Measurements from ENCODE around the gene TMEM98.

DNA sequence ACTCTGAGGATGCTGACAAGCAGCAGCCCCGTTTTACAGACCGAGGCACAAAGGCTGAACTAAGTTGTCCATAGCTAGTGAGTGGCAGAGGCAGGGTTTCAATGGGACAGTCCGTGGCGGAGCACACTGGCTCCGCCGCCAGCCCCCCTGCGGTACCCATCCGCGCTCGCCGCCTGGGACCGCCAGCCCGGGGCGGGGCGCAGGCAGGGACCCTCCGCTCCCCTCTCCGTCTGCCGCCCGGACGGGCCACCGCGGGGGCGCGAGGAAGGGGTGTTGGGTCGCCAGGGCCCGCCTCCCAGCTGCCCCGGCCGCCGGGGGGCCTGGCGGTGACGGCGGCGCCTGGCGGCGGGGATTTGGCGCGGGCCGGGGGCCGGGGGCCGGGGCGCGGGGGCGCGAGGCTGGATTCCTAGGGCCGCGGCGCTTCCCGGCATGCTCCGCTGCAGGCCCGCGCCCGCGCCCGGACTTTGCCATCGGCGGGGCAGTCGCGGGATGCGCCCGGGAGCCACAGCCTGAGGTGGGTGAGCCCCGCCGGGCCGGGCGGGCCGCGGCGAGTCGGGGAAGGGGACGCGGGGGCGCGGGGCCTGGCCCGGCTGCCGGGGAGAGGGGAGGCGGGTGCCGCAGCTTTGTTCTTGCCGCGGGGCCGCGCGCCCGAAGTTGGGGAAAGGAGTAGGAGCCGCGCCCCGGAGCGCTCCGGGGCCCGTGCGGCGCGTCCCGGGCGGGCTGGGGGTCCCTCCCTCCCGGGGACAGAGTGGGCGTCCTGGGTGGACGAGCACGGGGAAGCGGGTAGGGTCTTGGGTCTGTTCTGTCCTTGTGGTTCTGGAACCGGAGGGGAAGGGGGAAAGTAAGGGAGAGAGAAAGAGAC is at the start of gene TMEM98:
- TF ChIP-seq EZH2phosphoT487 (IDR thresholded peaks at IDR 0.05; ENCODE audit: low read length) (no peak), EZH2 (optimal IDR thresholded peaks at IDR 0.05; ENCODE audit: low read depth, low read length) (no peak)
- TF ChIP-seq, protein P1, sequence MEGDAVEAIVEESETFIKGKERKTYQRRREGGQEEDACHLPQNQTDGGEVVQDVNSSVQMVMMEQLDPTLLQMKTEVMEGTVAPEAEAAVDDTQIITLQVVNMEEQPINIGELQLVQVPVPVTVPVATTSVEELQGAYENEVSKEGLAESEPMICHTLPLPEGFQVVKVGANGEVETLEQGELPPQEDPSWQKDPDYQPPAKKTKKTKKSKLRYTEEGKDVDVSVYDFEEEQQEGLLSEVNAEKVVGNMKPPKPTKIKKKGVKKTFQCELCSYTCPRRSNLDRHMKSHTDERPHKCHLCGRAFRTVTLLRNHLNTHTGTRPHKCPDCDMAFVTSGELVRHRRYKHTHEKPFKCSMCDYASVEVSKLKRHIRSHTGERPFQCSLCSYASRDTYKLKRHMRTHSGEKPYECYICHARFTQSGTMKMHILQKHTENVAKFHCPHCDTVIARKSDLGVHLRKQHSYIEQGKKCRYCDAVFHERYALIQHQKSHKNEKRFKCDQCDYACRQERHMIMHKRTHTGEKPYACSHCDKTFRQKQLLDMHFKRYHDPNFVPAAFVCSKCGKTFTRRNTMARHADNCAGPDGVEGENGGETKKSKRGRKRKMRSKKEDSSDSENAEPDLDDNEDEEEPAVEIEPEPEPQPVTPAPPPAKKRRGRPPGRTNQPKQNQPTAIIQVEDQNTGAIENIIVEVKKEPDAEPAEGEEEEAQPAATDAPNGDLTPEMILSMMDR (IDR thresholded peaks at IDR 0.05; ENCODE audit: low read length): no peak
